ENCODE data around the gene PLSCR4. TPM values are rescaled to one million over a fixed set of nuclear protein-coding genes. Genes with fewer than 3 reads are reported as not detected.
"Not testable (repeated sequence)": the region's sequence is repeated elsewhere in the genome, so short reads cannot be mapped to it uniquely, and the experiment has no call there.

PLSCR4 gene
- polyA plus RNA-seq, 3 donors: 10.6 to 64.6 (median 37.8) TPM

- 80 to 91% (median 81%) methylated on average over 3 of the region's 3 CpGs for WGBS, 3 donors
- H3K27ac ChIP-seq (ENCODE audit: low read depth, low read length): no peak overlapping the region
These were observed 6.1 kb upstream of the PLSCR4 start for GRCh38 chr3:146256851-146257486.

- 69 to 88% (median 86%) methylated on average over 10 of the region's 10 CpGs for WGBS, 3 donors
- H3K27ac ChIP-seq (ENCODE audit: low read depth, low read length): not testable (repeated sequence)
These were observed 1.5 kb upstream of the PLSCR4 start for GRCh38 chr3:146252445-146252844.

- WGBS, 3 donors: 30 to 42% (median 34%) methylated on average over 1 of the region's 1 CpG
- no peak overlapping the region for H3K27ac ChIP-seq (ENCODE audit: low read depth, low read length)
These were observed 984 bp downstream of the PLSCR4 start for GRCh38 chr3:146249921-146250320.

GRCh38 chr3:146247911-146248310 lies 3.0 kb downstream of the PLSCR4 start:
- 88 to 97% (median 94%) methylated on average over 1 of the region's 1 CpG for WGBS, 3 donors
- H3K27ac ChIP-seq (ENCODE audit: low read depth, low read length): no peak overlapping the region

GRCh38 chr3:146246526-146246925 lies 4.4 kb downstream of the PLSCR4 start:
- H3K27ac ChIP-seq (ENCODE audit: low read depth, low read length): no peak overlapping the region
- 41 to 78% (median 68%) methylated on average over 2 of the region's 2 CpGs for WGBS, 3 donors

- no peak overlapping the region for H3K27ac ChIP-seq (ENCODE audit: low read depth, low read length)
- 79 to 93% (median 82%) methylated on average over 1 of the region's 1 CpG for WGBS, 3 donors
These were observed 7.3 kb downstream of the PLSCR4 start for GRCh38 chr3:146243559-146243958.

GRCh38 chr3:146241523-146242240 lies 9.2 kb downstream of the PLSCR4 start:
- 89 to 94% (median 90%) methylated on average over 9 of the region's 9 CpGs for WGBS, 3 donors
- H3K27ac ChIP-seq (ENCODE audit: low read depth, low read length): no peak overlapping the region

- no peak overlapping the region for H3K27ac ChIP-seq (ENCODE audit: low read depth, low read length)
These were observed 17.4 kb downstream of the PLSCR4 start for GRCh38 chr3:146233487-146233886.

GRCh38 chr3:146227486-146227885 lies 23.4 kb downstream of the PLSCR4 start:
- H3K27ac ChIP-seq (ENCODE audit: low read depth, low read length): no peak overlapping the region
- WGBS, 3 donors: 72 to 84% (median 77%) methylated on average over 1 of the region's 1 CpG

GRCh38 chr3:146226881-146227280 lies 24.0 kb downstream of the PLSCR4 start:
- no peak overlapping the region for H3K27ac ChIP-seq (ENCODE audit: low read depth, low read length)
- WGBS, 3 donors: 36 to 75% (median 68%) methylated on average over 2 of the region's 2 CpGs

- WGBS, 3 donors: 91 to 96% (median 94%) methylated on average over 22 to 25 of the region's 25 CpGs
- H3K27ac ChIP-seq (ENCODE audit: low read depth, low read length): not testable (repeated sequence)
These were observed 25.4 kb downstream of the PLSCR4 start for GRCh38 chr3:146225458-146225857.

GRCh38 chr3:146223401-146224373 lies 27.2 kb downstream of the PLSCR4 start:
- WGBS, 3 donors: 46 to 86% (median 76%) methylated on average over 6 of the region's 6 CpGs
- no peak overlapping the region for H3K27ac ChIP-seq (ENCODE audit: low read depth, low read length)

GRCh38 chr3:146222204-146223046 lies 28.5 kb downstream of the PLSCR4 start:
- no peak overlapping the region for H3K27ac ChIP-seq (ENCODE audit: low read depth, low read length)
- 40 to 79% (median 66%) methylated on average over 9 of the region's 9 CpGs for WGBS, 3 donors

GRCh38 chr3:146221276-146221675 lies 29.6 kb downstream of the PLSCR4 start:
- H3K27ac ChIP-seq (ENCODE audit: low read depth, low read length): no peak overlapping the region

- H3K27ac ChIP-seq (ENCODE audit: low read depth, low read length): no peak overlapping the region
- 71 to 73% (median 73%) methylated on average over 13 of the region's 13 CpGs for WGBS, 3 donors
These were observed 31.7 kb downstream of the PLSCR4 start for GRCh38 chr3:146218880-146219866.

GRCh38 chr3:146217324-146217723 lies 33.6 kb downstream of the PLSCR4 start:
- no peak overlapping the region for H3K27ac ChIP-seq (ENCODE audit: low read depth, low read length)
- 77 to 89% (median 86%) methylated on average over 2 of the region's 2 CpGs for WGBS, 3 donors

- no peak overlapping the region for H3K27ac ChIP-seq (ENCODE audit: low read depth, low read length)
- 93 to 95% (median 94%) methylated on average over 2 of the region's 2 CpGs for WGBS, 3 donors
These were observed 36.4 kb downstream of the PLSCR4 start for GRCh38 chr3:146214493-146214892.
